Gastrocnemius medialis (tissue), 4 donors: ENCODE measurements around the gene P2RY14.

Source experiments
- CTCF ChIP-seq, 5 experiments: fragments of 450-650 bp in 3 of 5; fragments of 200-600 bp in 2 of 5; sonication (generic) in 2 of 5; IDR thresholded peaks in 4 of 5; conservative IDR thresholded peaks in 1 of 5; 1 replicate in 4 of 5; 2 replicates in 1 of 5; pipeline ENCODE4 v1.5.1; 2016 to 2019; ENCODE audit warnings: antibody characterized with exemption in 5 of 5, mild to moderate bottlenecking in 3 of 5, moderate library complexity in 3 of 5
- POLR2A ChIP-seq, 2 donors: fragments of 450-650 bp; IDR thresholded peaks; one replicate each; pipeline ENCODE4 v1.6.1; 2017; ENCODE audit warnings: antibody characterized with exemption in 2 of 2, mild to moderate bottlenecking in 2 of 2, moderate library complexity in 2 of 2

DNA sequence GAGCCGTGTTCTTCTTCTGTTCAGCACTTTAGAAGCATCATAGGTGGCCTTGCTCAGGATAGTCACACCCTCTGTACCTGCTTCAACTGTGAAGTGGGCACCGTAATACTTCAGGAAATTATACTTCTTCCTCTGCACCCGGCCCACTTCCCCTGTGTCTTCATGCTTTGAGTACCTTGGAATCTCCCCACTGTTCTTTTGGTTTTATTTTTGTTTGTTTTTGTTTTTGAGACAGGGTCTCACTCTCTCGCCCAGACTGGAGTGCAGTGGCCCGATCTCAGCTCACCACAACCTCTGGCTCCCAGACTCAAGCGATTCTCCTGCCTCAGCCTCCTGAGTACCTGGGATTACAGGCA lies 1.7 kb downstream of the P2RY14 start:
- no peak for TF ChIP-seq CTCF (IDR thresholded peaks at IDR 0.05 in 4 of 5, conservative IDR thresholded peaks at IDR 0.05 in 1 of 5)
- no peak for TF ChIP-seq POLR2A (IDR thresholded peaks at IDR 0.05)
